ENCODE measurements around the gene ARHGAP24. TPM values are rescaled to one million over a fixed set of nuclear protein-coding genes. Genes with fewer than 3 reads are reported as not detected.

ARHGAP24 gene
- total RNA-seq, 4 donors from 2014 or later: 41.6 to 71.2 (median 62.0) TPM

- peaks cover 0 to 29% (median 4%) of the 10 kb centered on the region in 4 donors for H3K4me1 ChIP-seq
- no peak for DNase-seq (ENCODE audit: low spot score in 2 of 2)
- no peak overlapping the region for H3K27ac ChIP-seq
- H3K27me3 ChIP-seq: no peaks in the 10 kb centered on the region
- no peaks in the 10 kb centered on the region for H3K36me3 ChIP-seq
- no peaks in the 10 kb centered on the region for H3K9me3 ChIP-seq
- 77 to 84% methylated on average over 1 of the region's 1 CpG for WGBS, 2 donors
- TF ChIP-seq CTCF (IDR thresholded peaks at IDR 0.05) (no peak), POLR2A (IDR thresholded peaks at IDR 0.05) (no peak), EP300 (IDR thresholded peaks at IDR 0.05) (no peak)
- H3K4me3 ChIP-seq: no peak overlapping the region
These were observed 392.3 kb downstream of the ARHGAP24 start for GRCh38 chr4:85867271-85867670.

GRCh38 chr4:85869181-85869580, 394.2 kb downstream of the ARHGAP24 start:
- H3K9me3 ChIP-seq: no peaks in the 10 kb centered on the region
- TF ChIP-seq CTCF (IDR thresholded peaks at IDR 0.05) (no peak), EP300 (IDR thresholded peaks at IDR 0.05) (no peak), POLR2A (IDR thresholded peaks at IDR 0.05) (no peak)
- no peak overlapping the region for H3K27ac ChIP-seq
- no peaks in the 10 kb centered on the region for H3K36me3 ChIP-seq
- no peaks in the 10 kb centered on the region for H3K27me3 ChIP-seq
- WGBS, 2 donors: 58 to 63% methylated on average over 5 of the region's 5 CpGs
- H3K4me1 ChIP-seq: peaks cover 0 to 29% (median 4%) of the 10 kb centered on the region in 4 donors
- DNase-seq (ENCODE audit: low spot score in 2 of 2): no peak
- no peak overlapping the region for H3K4me3 ChIP-seq

- WGBS, 2 donors: 85 to 88% methylated on average over 2 of the region's 2 CpGs
- no peaks in the 10 kb centered on the region for H3K27me3 ChIP-seq
- peaks cover 0 to 29% (median 4%) of the 10 kb centered on the region in 4 donors for H3K4me1 ChIP-seq
- DNase-seq (ENCODE audit: low spot score in 2 of 2): no peak
- H3K36me3 ChIP-seq: no peaks in the 10 kb centered on the region
- H3K9me3 ChIP-seq: no peaks in the 10 kb centered on the region
- no peak for TF ChIP-seq CTCF (IDR thresholded peaks at IDR 0.05)
- no peak for TF ChIP-seq POLR2A (IDR thresholded peaks at IDR 0.05)
- TF ChIP-seq EP300 (IDR thresholded peaks at IDR 0.05): no peak
- no peak overlapping the region for H3K27ac ChIP-seq
- no peak overlapping the region for H3K4me3 ChIP-seq
These were observed 395.5 kb downstream of the ARHGAP24 start for GRCh38 chr4:85870298-85871083.

- Histone ChIP-seq H3K4me3 (no peak overlapping the region), H3K27me3 (no peaks in the 10 kb centered on the region), H3K4me1 (peaks cover 0 to 11% (median 3%) of the 10 kb centered on the region in 4 donors), H3K27ac (no peak overlapping the region), H3K9me3 (no peaks in the 10 kb centered on the region), H3K36me3 (no peaks in the 10 kb centered on the region)
- DNase-seq (ENCODE audit: low spot score in 2 of 2): no peak
- 84 to 85% methylated on average over 1 of the region's 1 CpG for WGBS, 2 donors
- TF ChIP-seq POLR2A (IDR thresholded peaks at IDR 0.05) (no peak), EP300 (IDR thresholded peaks at IDR 0.05) (no peak), CTCF (IDR thresholded peaks at IDR 0.05) (no peak)
These were observed 398.6 kb downstream of the ARHGAP24 start for GRCh38 chr4:85873566-85873965.

GRCh38 chr4:85879518-85879917, 404.6 kb downstream of the ARHGAP24 start:
- no peak for DNase-seq (ENCODE audit: low spot score in 2 of 2)
- no peaks in the 10 kb centered on the region for H3K36me3 ChIP-seq
- WGBS, 2 donors: 95 to 97% methylated on average over 3 of the region's 3 CpGs
- H3K4me1 ChIP-seq: no peaks in the 10 kb centered on the region
- no peak for TF ChIP-seq CTCF (IDR thresholded peaks at IDR 0.05)
- TF ChIP-seq EP300 (IDR thresholded peaks at IDR 0.05): no peak
- no peak for TF ChIP-seq POLR2A (IDR thresholded peaks at IDR 0.05)
- no peaks in the 10 kb centered on the region for H3K27me3 ChIP-seq
- H3K9me3 ChIP-seq: no peaks in the 10 kb centered on the region
- no peak overlapping the region for H3K4me3 ChIP-seq
- H3K27ac ChIP-seq: no peak overlapping the region
